ENCODE results near the gene TMEM254. TPM values are rescaled to one million over a fixed set of nuclear protein-coding genes. Genes with fewer than 3 reads are reported as not detected.
A peak's percentile ranks its signal among the peaks of the same experiment; 100 is the strongest.

The TMEM254 gene
- polyA plus RNA-seq, 3 donors: 13.6 to 43.1 (median 25.9) TPM

DNA sequence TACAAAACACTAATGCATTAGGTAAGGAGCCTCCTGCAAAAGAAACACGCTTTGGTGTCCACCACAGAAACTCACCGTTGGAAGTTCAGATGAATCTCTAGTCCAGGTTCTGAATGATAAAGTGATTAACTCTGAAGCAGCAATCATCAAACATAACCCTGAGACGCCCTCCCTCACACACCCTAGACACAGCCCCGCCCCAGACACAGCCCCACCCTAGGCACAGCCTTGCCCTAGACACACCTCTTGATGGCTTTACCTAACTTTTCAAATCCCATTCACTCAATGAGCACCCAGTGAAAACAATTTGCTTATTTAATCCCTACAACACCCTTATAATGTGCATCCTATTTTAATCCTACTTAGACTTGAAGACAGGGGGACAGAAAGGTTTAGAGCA lies 21.3 kb upstream of the TMEM254 start:
- Mint-ChIP-seq H3K4me3 (no peak overlapping the region), H3K4me1 (peaks cover 3% of the 10 kb centered on the region), H3K27me3 (ENCODE audit: low read depth in 3 of 3) (peaks cover 0 to 2% (median 0%) of the 10 kb centered on the region in 3 donors), H3K9me3 (no peaks in the 10 kb centered on the region), H3K36me3 (no peaks in the 10 kb centered on the region), H3K27ac (no peak overlapping the region)
- H2AFZ ChIP-seq (ENCODE audit: insufficient read depth, low read depth, low read length, poor library complexity, severe bottlenecking): no peak overlapping the region
- no peaks in the 10 kb centered on the region for H3K36me3 ChIP-seq (replicated peaks in 1 of 2; ENCODE audit: control insufficient read depth in 1 of 2, insufficient read depth in 2 of 2, low read length in 2 of 2)
- 100% methylated on average over 1 of the region's 4 CpGs for WGBS (ENCODE audit: insufficient coverage)
- no peaks in the 10 kb centered on the region for H3K27me3 ChIP-seq (ENCODE audit: control insufficient read depth in 2 of 2, insufficient read depth in 2 of 2, low read length in 2 of 2)
- H3K4me2 ChIP-seq (replicated peaks; ENCODE audit: extremely low read depth, low read length, poor library complexity, severe bottlenecking): no peak overlapping the region
- H3K4me3 ChIP-seq (replicated peaks in 1 of 3; ENCODE audit: low read depth in 2 of 3, low read length in 3 of 3): no peak overlapping the region
- H3K9me3 ChIP-seq (replicated peaks in 1 of 2; ENCODE audit: control insufficient read depth in 1 of 2, insufficient read depth in 1 of 2, low read length in 2 of 2): no peaks in the 10 kb centered on the region
- H4K20me1 ChIP-seq (ENCODE audit: insufficient read depth, low read length): no peaks in the 10 kb centered on the region
- no peak overlapping the region for H3K9ac ChIP-seq (ENCODE audit: insufficient read depth, low read length, poor library complexity, severe bottlenecking)
- TF ChIP-seq, protein P1, sequence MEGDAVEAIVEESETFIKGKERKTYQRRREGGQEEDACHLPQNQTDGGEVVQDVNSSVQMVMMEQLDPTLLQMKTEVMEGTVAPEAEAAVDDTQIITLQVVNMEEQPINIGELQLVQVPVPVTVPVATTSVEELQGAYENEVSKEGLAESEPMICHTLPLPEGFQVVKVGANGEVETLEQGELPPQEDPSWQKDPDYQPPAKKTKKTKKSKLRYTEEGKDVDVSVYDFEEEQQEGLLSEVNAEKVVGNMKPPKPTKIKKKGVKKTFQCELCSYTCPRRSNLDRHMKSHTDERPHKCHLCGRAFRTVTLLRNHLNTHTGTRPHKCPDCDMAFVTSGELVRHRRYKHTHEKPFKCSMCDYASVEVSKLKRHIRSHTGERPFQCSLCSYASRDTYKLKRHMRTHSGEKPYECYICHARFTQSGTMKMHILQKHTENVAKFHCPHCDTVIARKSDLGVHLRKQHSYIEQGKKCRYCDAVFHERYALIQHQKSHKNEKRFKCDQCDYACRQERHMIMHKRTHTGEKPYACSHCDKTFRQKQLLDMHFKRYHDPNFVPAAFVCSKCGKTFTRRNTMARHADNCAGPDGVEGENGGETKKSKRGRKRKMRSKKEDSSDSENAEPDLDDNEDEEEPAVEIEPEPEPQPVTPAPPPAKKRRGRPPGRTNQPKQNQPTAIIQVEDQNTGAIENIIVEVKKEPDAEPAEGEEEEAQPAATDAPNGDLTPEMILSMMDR (IDR thresholded peaks at IDR 0.05): no peak
- intact Hi-C loops (cut with micrococcal nuclease): no loop called here
- H3K79me2 ChIP-seq (ENCODE audit: insufficient read depth, low read length): no peaks in the 10 kb centered on the region
- H3K27ac ChIP-seq (ENCODE audit: low read depth in 1 of 2, low read length in 2 of 2): no peak overlapping the region
- DNase-seq: no peak
- no peaks in the 10 kb centered on the region for H3K4me1 ChIP-seq (ENCODE audit: control insufficient read depth in 1 of 2, insufficient read depth in 2 of 2, low read length in 2 of 2)

DNA sequence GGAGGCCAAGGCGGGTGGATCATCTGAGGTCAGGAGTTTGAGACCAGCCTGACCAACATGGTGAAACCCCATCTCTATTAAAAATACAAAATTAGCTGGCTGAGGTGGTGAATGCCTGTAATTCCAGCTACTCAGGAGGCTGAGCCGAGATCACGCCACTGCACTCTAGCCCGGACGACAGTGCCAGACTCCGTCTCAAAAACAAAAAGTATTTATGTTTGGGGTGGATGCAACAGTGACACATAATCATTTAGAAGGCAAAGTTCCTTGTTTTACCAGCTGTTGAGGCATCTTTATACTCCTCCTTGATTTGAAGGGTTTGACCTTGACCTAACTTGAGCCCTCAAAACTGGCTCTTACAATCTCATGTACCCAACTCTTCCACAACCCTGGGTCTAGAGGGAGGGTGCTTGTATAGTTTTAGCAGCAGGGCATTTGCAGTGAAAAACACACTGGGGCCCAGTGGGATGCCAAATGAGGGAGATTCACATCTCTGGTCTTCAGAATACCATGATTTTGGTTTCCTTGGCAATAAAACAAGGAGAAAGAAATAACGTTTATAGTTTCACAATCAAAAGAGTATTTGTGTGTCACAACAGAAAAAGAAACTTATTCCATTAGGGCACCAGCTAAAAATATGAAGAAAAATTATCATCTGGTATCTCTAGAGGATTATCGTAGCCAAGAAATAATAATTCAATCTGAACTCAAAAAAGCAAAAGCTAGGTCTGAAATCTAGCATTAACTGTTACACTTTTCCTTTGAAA lies 14.2 kb upstream of the TMEM254 start:
- intact Hi-C loops (cut with micrococcal nuclease): no loop called here
- no peak overlapping the region for H3K27ac ChIP-seq (ENCODE audit: low read depth in 1 of 2, low read length in 2 of 2)
- no peaks in the 10 kb centered on the region for H3K9me3 ChIP-seq (replicated peaks in 1 of 2; ENCODE audit: control insufficient read depth in 1 of 2, insufficient read depth in 1 of 2, low read length in 2 of 2)
- H3K79me2 ChIP-seq (ENCODE audit: insufficient read depth, low read length): no peaks in the 10 kb centered on the region
- H3K9me3 Mint-ChIP-seq: peaks cover 0 to 8% (median 2%) of the 10 kb centered on the region in 7 donors
- no peaks in the 10 kb centered on the region for H3K36me3 ChIP-seq (replicated peaks in 1 of 2; ENCODE audit: control insufficient read depth in 1 of 2, insufficient read depth in 2 of 2, low read length in 2 of 2)
- no peak overlapping the region for H3K9ac ChIP-seq (ENCODE audit: insufficient read depth, low read length, poor library complexity, severe bottlenecking)
- no peaks in the 10 kb centered on the region for H3K4me1 ChIP-seq (ENCODE audit: control insufficient read depth in 1 of 2, insufficient read depth in 2 of 2, low read length in 2 of 2)
- no peaks in the 10 kb centered on the region for H3K4me1 Mint-ChIP-seq
- H3K4me3 Mint-ChIP-seq: no peak overlapping the region
- TF ChIP-seq, protein P1 (IDR thresholded peaks at IDR 0.05): no peak
- H3K4me3 ChIP-seq (replicated peaks in 1 of 3; ENCODE audit: low read depth in 2 of 3, low read length in 3 of 3): no peak overlapping the region
- 100% methylated on average over 5 of the region's 8 CpGs for WGBS (ENCODE audit: insufficient coverage)
- no peaks in the 10 kb centered on the region for H4K20me1 ChIP-seq (ENCODE audit: insufficient read depth, low read length)
- no peaks in the 10 kb centered on the region for H3K27me3 ChIP-seq (ENCODE audit: control insufficient read depth in 2 of 2, insufficient read depth in 2 of 2, low read length in 2 of 2)
- peak overlapping the region in 1 of 7 donors; percentile 52 for H3K27ac Mint-ChIP-seq
- no peak overlapping the region for H2AFZ ChIP-seq (ENCODE audit: insufficient read depth, low read depth, low read length, poor library complexity, severe bottlenecking)
- peaks cover 0 to 2% (median 0%) of the 10 kb centered on the region in 3 donors for H3K27me3 Mint-ChIP-seq (ENCODE audit: low read depth in 3 of 3)
- no peaks in the 10 kb centered on the region for H3K36me3 Mint-ChIP-seq
- no peak overlapping the region for H3K4me2 ChIP-seq (replicated peaks; ENCODE audit: extremely low read depth, low read length, poor library complexity, severe bottlenecking)
- no peak for DNase-seq

Measured in CD14-positive monocyte (primary cell).